HEK293T (cell line): ENCODE data around the gene GNAI1.

Experiments
- CTCF ChIA-PET: fragments of 350-600 bp; formaldehyde crosslinking; extraction: SDS; loops from one replicate; lab custom pipeline; 2021; ENCODE audit warnings: antibody characterized with exemption, inconsistent platforms; lab: Yijun Ruan, JAX
- POLR2A ChIA-PET: fragments of 350-600 bp; formaldehyde crosslinking; extraction: SDS; loops from one replicate; lab custom pipeline; 2020; ENCODE audit warnings: antibody characterized with exemption, inconsistent platforms; lab: Yijun Ruan, JAX
- DNase-seq: peaks from one replicate; pipeline ENCODE4 v3.0.0; 2012; ENCODE audit warnings: mixed read lengths; ENCODE audit errors: extremely low spot score
- ARNT ChIP-seq: fragments of 450-650 bp; IDR thresholded peaks from 2 replicates; pipeline ENCODE4 v1.6.1; 2017; ENCODE audit warnings: mild to moderate bottlenecking
- BHLHE40 ChIP-seq: fragments of 450-650 bp; IDR thresholded peaks from 2 replicates; pipeline ENCODE4 v1.6.1; 2016; ENCODE audit warnings: mild to moderate bottlenecking, moderate library complexity, borderline replicate concordance
- CTBP1 ChIP-seq: fragments of 450-650 bp; IDR thresholded peaks from 2 replicates; pipeline ENCODE4 v1.6.1; 2016; ENCODE audit warnings: borderline replicate concordance
- ELF4 ChIP-seq: fragments of 450-650 bp; IDR thresholded peaks from 2 replicates; pipeline ENCODE4 v1.6.1; 2017; ENCODE audit warnings: antibody characterized with exemption
- FOXA1 ChIP-seq: fragments of 450-650 bp; IDR thresholded peaks from 2 replicates; pipeline ENCODE4 v1.6.1; 2016; ENCODE audit warnings: mild to moderate bottlenecking
- FOXK2 ChIP-seq: fragments of 450-650 bp; IDR thresholded peaks from 2 replicates; pipeline ENCODE4 v1.6.1; 2016; ENCODE audit warnings: mild to moderate bottlenecking
- FOXM1 ChIP-seq: fragments of 450-650 bp; IDR thresholded peaks from 2 replicates; pipeline ENCODE4 v1.6.1; 2017; ENCODE audit warnings: mild to moderate bottlenecking, borderline replicate concordance
- HDGF ChIP-seq: fragments of 450-650 bp; IDR thresholded peaks from 2 replicates; pipeline ENCODE4 v1.6.1; 2017; ENCODE audit warnings: antibody characterized with exemption, borderline replicate concordance
- L3MBTL2 ChIP-seq: fragments of 450-650 bp; conservative IDR thresholded peaks from 2 replicates; pipeline ENCODE4 v1.6.1; 2016; ENCODE audit warnings: mild to moderate bottlenecking
- LEF1 ChIP-seq: fragments of 450-650 bp; IDR thresholded peaks from 2 replicates; pipeline ENCODE4 v1.6.1; 2017; ENCODE audit warnings: mild to moderate bottlenecking, borderline replicate concordance
- NFRKB ChIP-seq: fragments of 450-650 bp; IDR thresholded peaks from 2 replicates; pipeline ENCODE4 v1.6.1; 2016; ENCODE audit warnings: mild to moderate bottlenecking, moderate library complexity
- SP1 ChIP-seq: fragments of 450-650 bp; IDR thresholded peaks from 2 replicates; pipeline ENCODE4 v1.6.1; 2017
- SUZ12 ChIP-seq: fragments of 450-650 bp; IDR thresholded peaks from 2 replicates; pipeline ENCODE4 v1.6.1; 2016; ENCODE audit warnings: mild to moderate bottlenecking
- TARDBP ChIP-seq: fragments of 450-650 bp; IDR thresholded peaks from 2 replicates; pipeline ENCODE4 v1.6.1; 2016
- ZNF384 ChIP-seq: fragments of 450-650 bp; IDR thresholded peaks from 2 replicates; pipeline ENCODE4 v1.6.1; 2016
- TF ChIP-seq, protein P1 (sequence below): fragments of 450-650 bp; IDR thresholded peaks from 2 replicates; pipeline ENCODE4 v1.6.1; 2016

Gene GNAI1

GRCh38 chr7:80207501-80207900, 72.9 kb downstream of the GNAI1 start:
- ChIA-PET CTCF (no interaction called here), POLR2A (no interaction called here)
- no peak for TF ChIP-seq ELF4
- no peak for TF ChIP-seq SUZ12
- TF ChIP-seq FOXM1 = no peak
- TF ChIP-seq FOXA1 = no peak
- TF ChIP-seq, protein P1, sequence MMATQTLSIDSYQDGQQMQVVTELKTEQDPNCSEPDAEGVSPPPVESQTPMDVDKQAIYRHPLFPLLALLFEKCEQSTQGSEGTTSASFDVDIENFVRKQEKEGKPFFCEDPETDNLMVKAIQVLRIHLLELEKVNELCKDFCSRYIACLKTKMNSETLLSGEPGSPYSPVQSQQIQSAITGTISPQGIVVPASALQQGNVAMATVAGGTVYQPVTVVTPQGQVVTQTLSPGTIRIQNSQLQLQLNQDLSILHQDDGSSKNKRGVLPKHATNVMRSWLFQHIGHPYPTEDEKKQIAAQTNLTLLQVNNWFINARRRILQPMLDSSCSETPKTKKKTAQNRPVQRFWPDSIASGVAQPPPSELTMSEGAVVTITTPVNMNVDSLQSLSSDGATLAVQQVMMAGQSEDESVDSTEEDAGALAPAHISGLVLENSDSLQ = no peak
- no peak for TF ChIP-seq ARNT
- TF ChIP-seq TARDBP = no peak
- TF ChIP-seq HDGF = no peak
- no peak for TF ChIP-seq FOXK2
- TF ChIP-seq CTBP1 = no peak
- TF ChIP-seq L3MBTL2 = no peak
- TF ChIP-seq NFRKB = no peak
- DNase-seq = no peak

DNA sequence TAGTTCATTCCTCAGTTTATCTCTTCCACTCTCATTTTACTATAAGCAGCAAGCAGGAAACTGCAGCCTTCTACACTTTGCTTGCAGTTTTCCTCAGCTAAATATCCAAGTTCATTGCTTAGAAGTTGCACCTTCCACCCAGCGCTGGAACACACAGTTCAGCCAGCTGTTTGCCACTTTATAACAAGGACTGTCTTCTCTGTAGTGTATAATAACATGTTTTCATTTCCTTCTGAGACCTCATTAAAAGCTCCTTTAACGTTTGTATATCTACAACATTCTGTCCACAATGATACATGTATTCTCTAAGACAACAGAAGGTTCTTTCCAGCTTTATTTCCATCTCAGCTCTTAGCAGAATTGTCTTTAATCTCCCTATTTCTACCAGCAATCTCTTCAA, 74.1 kb downstream of the GNAI1 start:
- CTCF ChIA-PET = no interaction called here
- no peak for TF ChIP-seq SUZ12
- TF ChIP-seq SP1 = no peak
- TF ChIP-seq ELF4 = no peak
- no peak for TF ChIP-seq FOXM1
- no peak for TF ChIP-seq FOXA1
- no peak for TF ChIP-seq ZNF384
- TF ChIP-seq, protein P1 = no peak
- no peak for TF ChIP-seq BHLHE40
- TF ChIP-seq FOXK2 = no peak
- no peak for TF ChIP-seq LEF1
- TF ChIP-seq NFRKB = no peak
- TF ChIP-seq HDGF = no peak
- no peak for TF ChIP-seq TARDBP
- TF ChIP-seq CTBP1 = no peak
- TF ChIP-seq L3MBTL2 = no peak
- no peak for TF ChIP-seq ARNT
- no peak for DNase-seq
- POLR2A ChIA-PET = interaction anchor here (1.5 kb wide), 1 partner anchor 73 kb away, joined by 4 read pairs; no protein-coding TSS in a partner anchor

DNA sequence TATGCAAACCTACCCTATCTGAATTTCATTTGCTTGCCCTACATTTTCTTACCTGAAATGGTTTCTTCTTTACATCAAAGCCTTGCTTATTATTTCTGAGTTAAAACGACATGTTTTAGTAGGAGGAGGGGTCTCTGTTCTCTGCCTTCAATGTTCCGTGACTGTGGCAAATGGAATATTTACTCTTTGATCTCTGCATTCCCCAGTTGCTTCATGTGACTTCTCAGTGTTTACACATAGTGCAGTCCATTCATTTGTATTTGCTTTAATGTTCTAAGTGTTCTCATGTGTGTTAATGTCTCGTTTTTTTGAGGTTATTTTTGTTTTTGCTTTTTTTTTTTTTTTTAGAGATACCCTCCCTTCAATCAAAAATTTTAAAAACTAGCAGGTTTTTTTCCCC, 75.8 kb downstream of the GNAI1 start:
- DNase-seq = no peak
- TF ChIP-seq HDGF (no peak), FOXA1 (no peak), ZNF384 (no peak), LEF1 (no peak), L3MBTL2 (no peak), SP1 (no peak), NFRKB (no peak), BHLHE40 (no peak), CTBP1 (no peak)
- TF ChIP-seq, protein P1 = no peak
- POLR2A ChIA-PET = interaction anchor here (0.6 kb wide), 1 partner anchor 17 kb away, joined by 3 read pairs; no protein-coding TSS in a partner anchor
- CTCF ChIA-PET = no interaction called here

DNA sequence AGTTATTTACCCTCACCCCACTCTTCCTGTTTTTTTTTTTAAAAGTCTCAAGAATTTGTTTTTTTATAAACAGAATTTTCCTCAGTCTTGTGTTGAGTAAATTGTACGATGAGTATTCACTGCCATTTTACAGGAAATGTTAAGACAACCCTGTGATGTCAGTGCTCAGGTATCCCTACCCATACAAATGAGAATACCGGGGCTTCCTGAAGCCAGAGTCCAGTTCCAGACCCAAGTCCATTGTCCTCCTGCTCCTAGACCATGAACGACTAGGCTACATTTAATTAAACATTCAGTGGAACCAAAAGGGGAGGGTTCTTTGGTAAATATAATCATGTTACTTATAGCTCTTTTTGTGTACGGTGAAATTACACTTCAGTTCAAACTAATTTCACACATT, 79.2 kb downstream of the GNAI1 start:
- TF ChIP-seq FOXA1 (no peak), ARNT (no peak)
- ChIA-PET POLR2A (no interaction called here), CTCF (no interaction called here)
- DNase-seq = no peak

DNA sequence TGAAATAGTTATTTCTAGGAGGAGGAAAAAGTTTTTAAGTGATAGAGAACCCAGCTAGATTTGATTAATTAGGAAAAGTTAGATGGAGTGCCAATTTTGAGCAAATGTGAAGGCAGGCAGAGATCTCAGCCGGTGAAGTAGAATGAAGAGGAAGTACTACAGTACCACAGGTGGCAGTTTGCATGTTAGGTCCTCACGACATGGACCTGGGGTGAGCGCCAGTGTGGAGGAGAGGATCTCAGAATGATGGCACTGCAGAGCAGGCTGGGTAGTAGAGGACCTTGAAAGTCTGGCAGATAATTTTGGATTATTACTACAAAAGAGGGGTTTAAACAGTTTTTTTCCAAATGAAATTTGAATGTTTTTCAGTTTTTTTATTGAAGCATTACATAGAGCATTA, 81.1 kb downstream of the GNAI1 start:
- POLR2A ChIA-PET = no interaction called here
- TF ChIP-seq L3MBTL2 (no peak), ARNT (no peak), HDGF (no peak), SUZ12 (no peak), SP1 (no peak), FOXK2 (no peak), TARDBP (no peak), LEF1 (no peak), ELF4 (no peak), BHLHE40 (no peak), FOXA1 (no peak), NFRKB (no peak), CTBP1 (no peak), FOXM1 (no peak), ZNF384 (no peak)
- TF ChIP-seq, protein P1 = no peak
- CTCF ChIA-PET = interaction anchor here (0.6 kb wide), 1 partner anchor 82 kb away, joined by 4 read pairs; no protein-coding TSS in a partner anchor
- no peak for DNase-seq
